Liver (tissue), 9 donors: ENCODE measurements around the gene PIEZO1. TPM values are rescaled to one million over a fixed set of nuclear protein-coding genes. Genes with fewer than 3 reads are reported as not detected.

Experiments
- DNase-seq: peaks from one replicate; pipeline ENCODE4 v3.0.0-alpha.2; 2017; ENCODE audit warnings: low spot score
- H3K27ac ChIP-seq, 2 donors: one replicate each; pipeline ENCODE4 v1.7.0; 2013; ENCODE audit warnings: inconsistent platforms in 2 of 2, low read length in 2 of 2, control low read depth in 1 of 2, low read depth in 1 of 2, mild to moderate bottlenecking in 1 of 2
- H3K27me3 ChIP-seq, 4 donors: one replicate each; pipeline versions ENCODE4 v1.6.1 to v1.7.0; 2013; ENCODE audit warnings: low read length in 3 of 4, inconsistent platforms in 1 of 4, mild to moderate bottlenecking in 1 of 4, moderate library complexity in 1 of 4; ENCODE audit not compliant: control insufficient read depth in 4 of 4, insufficient read depth in 4 of 4
- H3K36me3 ChIP-seq, 4 donors: one replicate each; pipeline versions ENCODE4 v1.6.1 to v1.7.0; 2013; ENCODE audit warnings: low read length in 3 of 4, mild to moderate bottlenecking in 3 of 4, low read depth in 1 of 4, moderate library complexity in 1 of 4; ENCODE audit not compliant: control insufficient read depth in 4 of 4, insufficient read depth in 3 of 4
- H3K4me1 ChIP-seq, 4 donors: one replicate each; pipeline versions ENCODE4 v1.6.1 to v1.7.0; 2013; ENCODE audit warnings: low read length in 3 of 4, mild to moderate bottlenecking in 3 of 4, moderate library complexity in 1 of 4; ENCODE audit not compliant: control insufficient read depth in 4 of 4, insufficient read depth in 4 of 4
- H3K4me3 ChIP-seq, 3 donors: one replicate each; pipeline versions ENCODE4 v1.6.1 to v1.7.0; 2013; ENCODE audit warnings: low read length in 3 of 3, control low read depth in 1 of 3, low read depth in 1 of 3, mild to moderate bottlenecking in 1 of 3
- H3K9ac ChIP-seq, 2 donors: one replicate each; pipeline ENCODE4 v1.7.0; 2013; ENCODE audit warnings: low read length in 2 of 2, mild to moderate bottlenecking in 2 of 2, moderate library complexity in 2 of 2, control low read depth in 1 of 2, low read depth in 1 of 2
- H3K9me3 ChIP-seq, 4 donors: one replicate each; pipeline versions ENCODE4 v1.6.1 to v1.7.0; 2013; ENCODE audit warnings: low read length in 3 of 4; ENCODE audit not compliant: control insufficient read depth in 4 of 4
- EGR1 ChIP-seq, 2 donors: IDR thresholded peaks; 2 replicates each; pipeline ENCODE4 v1.6.1; 2016 to 2018; ENCODE audit warnings: antibody characterized with exemption in 2 of 2, low read depth in 2 of 2
- FOXA1 ChIP-seq: IDR thresholded peaks from 2 replicates; pipeline ENCODE4 v1.6.1; 2016; ENCODE audit warnings: antibody characterized with exemption
- FOXA2 ChIP-seq: IDR thresholded peaks from 2 replicates; pipeline ENCODE4 v1.6.1; 2016; ENCODE audit warnings: antibody characterized with exemption
- GABPA ChIP-seq, 2 donors: IDR thresholded peaks in 1 of 2; conservative IDR thresholded peaks in 1 of 2; 2 replicates each; pipeline ENCODE4 v1.6.1; 2016; ENCODE audit warnings: antibody characterized with exemption in 2 of 2, mild to moderate bottlenecking in 1 of 2, moderate library complexity in 1 of 2
- HNF4A ChIP-seq, 2 donors: conservative IDR thresholded peaks; 2 replicates each; pipeline ENCODE4 v1.6.1; 2016; ENCODE audit warnings: antibody characterized with exemption in 2 of 2, mild to moderate bottlenecking in 2 of 2
- HNF4G ChIP-seq: IDR thresholded peaks from 2 replicates; pipeline ENCODE4 v1.6.1; 2016; ENCODE audit warnings: antibody characterized with exemption
- JUND ChIP-seq, 2 donors: IDR thresholded peaks; 2 replicates each; pipeline ENCODE4 v1.6.1; 2016; ENCODE audit warnings: antibody characterized with exemption in 2 of 2
- NR2F2 ChIP-seq: IDR thresholded peaks from 2 replicates; pipeline ENCODE4 v1.6.1; 2016; ENCODE audit warnings: antibody characterized with exemption
- RAD21 ChIP-seq, 2 donors: IDR thresholded peaks; 2 replicates each; pipeline ENCODE4 v1.6.1; 2016; ENCODE audit warnings: antibody characterized with exemption in 2 of 2, mild to moderate bottlenecking in 2 of 2
- RXRA ChIP-seq, 2 donors: IDR thresholded peaks; 2 replicates each; pipeline ENCODE4 v1.6.1; 2017 to 2018; ENCODE audit warnings: antibody characterized with exemption in 2 of 2, mild to moderate bottlenecking in 1 of 2
- SP1 ChIP-seq: IDR thresholded peaks from 2 replicates; pipeline ENCODE4 v1.6.1; 2018; ENCODE audit warnings: antibody characterized with exemption, mild to moderate bottlenecking
- TAF1 ChIP-seq: conservative IDR thresholded peaks from 2 replicates; pipeline ENCODE4 v1.6.1; 2016; ENCODE audit warnings: antibody characterized with exemption, mild to moderate bottlenecking
- YY1 ChIP-seq: IDR thresholded peaks from 2 replicates; pipeline ENCODE4 v1.6.1; 2016; ENCODE audit warnings: antibody characterized with exemption, mild to moderate bottlenecking
- WGBS: extraction: QIAGEN DNeasy Blood & Tissue Kit; methylation state at CpG from one replicate; pipeline ENCODE4 v1.1.7; 2013; 5-methylcytosine and 5-hydroxymethylcytosine counted together
- polyA plus RNA-seq, 2 donors: library from polyadenylated mRNA; stranded (reverse) in 1 of 2; unstranded in 1 of 2; fragments of 200-250 nt in 1 of 2; fragments of >200 nt in 1 of 2; fragmentation: Nextera tagmentation in 1 of 2; extraction: Ambion mirVana in 1 of 2; gene quantifications; one replicate each; pipeline versions ENCODE4 v1.2.1 to v1.2.3, GENCODE V29; 2013 to 2015
- total RNA-seq, 2 donors: library from RNA; depleted of rRNA; stranded (reverse); fragments of >200 nt; gene quantifications; one replicate each; pipeline ENCODE4 v1.2.3, GENCODE V29; 2014
- TF ChIP-seq, protein P1 (sequence below): IDR thresholded peaks from 2 replicates; pipeline ENCODE4 v1.6.1; 2016; ENCODE audit warnings: antibody characterized with exemption
- TF ChIP-seq, protein P2 (sequence below): fragments of 150-350 bp; IDR thresholded peaks from 2 replicates; pipeline ENCODE4 v1.5.1; 2017; ENCODE audit warnings: improper control_type of control experiment, low read depth, low read length; ENCODE audit not compliant: missing input control
- TF ChIP-seq, protein P3 (sequence below): IDR thresholded peaks from 2 replicates; pipeline ENCODE4 v1.6.1; 2016; ENCODE audit warnings: antibody characterized with exemption
- TF ChIP-seq, protein P4 (sequence below): IDR thresholded peaks from 2 replicates; pipeline ENCODE4 v1.6.1; 2016; ENCODE audit warnings: antibody characterized with exemption, mild to moderate bottlenecking
- donor health status: healthy.
- donor health status: healthy.
- donor health status: healthy.
- donor health status: healthy.
- donor health status: healthy.

PIEZO1 gene
- total and polyA plus RNA-seq, 4 donors = 15.3 to 74.7 (median 59.2) TPM

DNA sequence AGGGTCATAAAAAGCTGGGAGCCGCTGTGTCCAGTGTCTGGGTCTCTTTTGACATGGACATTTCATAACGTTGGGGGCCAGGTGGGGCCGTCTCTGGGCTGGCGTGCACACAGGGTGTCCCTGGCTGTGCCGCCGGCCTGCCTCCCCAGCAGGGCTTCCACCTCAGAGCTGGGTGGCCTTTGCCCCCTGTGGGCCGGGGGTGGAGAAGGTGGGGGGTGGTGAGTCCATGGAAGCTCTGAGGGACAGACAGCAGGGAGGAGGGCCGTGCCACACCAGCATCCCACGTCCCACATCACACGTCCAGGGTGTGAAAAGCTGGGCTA lies 97.8 kb downstream of the PIEZO1 start:
- Histone ChIP-seq H3K27me3 (no peaks in the 10 kb centered on the region), H3K4me1 (peaks cover 7 to 27% (median 19%) of the 10 kb centered on the region in 4 donors), H3K9me3 (no peaks in the 10 kb centered on the region), H3K9ac (no peak overlapping the region), H3K27ac (no peak overlapping the region), H3K36me3 (no peaks in the 10 kb centered on the region), H3K4me3 (no peak overlapping the region)
- DNase-seq = no peak
- no peak for TF ChIP-seq JUND (IDR thresholded peaks at IDR 0.05)
- TF ChIP-seq GABPA (IDR thresholded peaks at IDR 0.05 in 1 of 2, conservative IDR thresholded peaks at IDR 0.05 in 1 of 2) = no peak
- TF ChIP-seq HNF4G = no peak
- no peak for TF ChIP-seq RXRA (IDR thresholded peaks at IDR 0.05)
- no peak for TF ChIP-seq EGR1 (IDR thresholded peaks at IDR 0.05; ENCODE audit: low read depth in 2 of 2)
- TF ChIP-seq FOXA2 = no peak
- TF ChIP-seq, protein P1, sequence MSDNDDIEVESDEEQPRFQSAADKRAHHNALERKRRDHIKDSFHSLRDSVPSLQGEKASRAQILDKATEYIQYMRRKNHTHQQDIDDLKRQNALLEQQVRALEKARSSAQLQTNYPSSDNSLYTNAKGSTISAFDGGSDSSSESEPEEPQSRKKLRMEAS = no peak
- TF ChIP-seq NR2F2 = no peak
- TF ChIP-seq, protein P2, sequence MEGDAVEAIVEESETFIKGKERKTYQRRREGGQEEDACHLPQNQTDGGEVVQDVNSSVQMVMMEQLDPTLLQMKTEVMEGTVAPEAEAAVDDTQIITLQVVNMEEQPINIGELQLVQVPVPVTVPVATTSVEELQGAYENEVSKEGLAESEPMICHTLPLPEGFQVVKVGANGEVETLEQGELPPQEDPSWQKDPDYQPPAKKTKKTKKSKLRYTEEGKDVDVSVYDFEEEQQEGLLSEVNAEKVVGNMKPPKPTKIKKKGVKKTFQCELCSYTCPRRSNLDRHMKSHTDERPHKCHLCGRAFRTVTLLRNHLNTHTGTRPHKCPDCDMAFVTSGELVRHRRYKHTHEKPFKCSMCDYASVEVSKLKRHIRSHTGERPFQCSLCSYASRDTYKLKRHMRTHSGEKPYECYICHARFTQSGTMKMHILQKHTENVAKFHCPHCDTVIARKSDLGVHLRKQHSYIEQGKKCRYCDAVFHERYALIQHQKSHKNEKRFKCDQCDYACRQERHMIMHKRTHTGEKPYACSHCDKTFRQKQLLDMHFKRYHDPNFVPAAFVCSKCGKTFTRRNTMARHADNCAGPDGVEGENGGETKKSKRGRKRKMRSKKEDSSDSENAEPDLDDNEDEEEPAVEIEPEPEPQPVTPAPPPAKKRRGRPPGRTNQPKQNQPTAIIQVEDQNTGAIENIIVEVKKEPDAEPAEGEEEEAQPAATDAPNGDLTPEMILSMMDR = no peak
- no peak for TF ChIP-seq TAF1
- WGBS = 58% methylated on average over 10 of the region's 10 CpGs

DNA sequence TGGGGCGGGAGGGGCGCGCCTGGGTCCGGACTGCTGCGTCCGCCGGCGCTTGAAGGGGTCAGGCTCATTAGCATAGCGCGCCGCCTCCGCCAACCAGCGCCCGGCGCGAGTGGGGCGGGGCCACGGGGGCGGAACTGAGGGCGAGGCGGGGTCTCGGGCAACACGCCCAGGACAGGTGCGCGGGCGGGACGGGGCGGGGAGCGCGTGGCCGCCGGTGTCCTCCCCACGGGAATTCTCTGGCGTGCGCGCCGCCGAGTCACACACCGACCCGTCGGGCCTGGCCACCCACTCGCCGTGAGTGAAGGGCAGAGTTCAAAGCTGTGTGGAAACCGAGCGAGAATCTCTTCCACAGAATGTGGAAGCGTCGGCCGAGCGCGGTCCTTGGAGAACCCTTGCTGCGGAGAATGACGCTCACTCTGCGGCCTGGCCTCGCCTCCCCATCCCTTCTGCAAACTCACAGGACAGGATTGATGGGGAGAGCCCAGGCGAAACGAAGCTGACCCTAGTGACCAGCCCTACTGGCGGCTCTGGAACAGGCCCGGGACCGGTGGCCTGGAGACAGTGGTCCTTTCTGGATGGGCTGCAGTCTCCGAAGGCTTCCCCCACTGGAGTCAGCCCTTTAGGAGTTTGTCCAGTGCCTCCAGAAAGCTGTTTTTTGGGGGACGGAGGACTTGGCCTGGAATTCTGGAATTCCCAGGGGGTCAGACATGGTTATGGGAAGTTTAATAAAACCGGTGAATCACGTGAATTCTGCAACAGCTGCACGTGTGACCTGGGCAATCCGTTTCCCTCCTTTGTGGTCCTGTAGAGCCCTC lies 98.4 kb downstream of the PIEZO1 start, which contains the start of gene SNAI3:
SNAI3 (minus strand) TSS at position 69 of the 815 bp plus-strand sequence. CDS start 101 bp downstream, outside the sequence.
- Histone ChIP-seq H3K4me1 (peaks cover 7 to 27% (median 20%) of the 10 kb centered on the region in 4 donors), H3K27me3 (no peaks in the 10 kb centered on the region), H3K9ac (no peak within 1 kb of the TSS), H3K4me3 (peak within 1 kb of the TSS; percentile 33 to 62 (median 60)), H3K9me3 (no peaks in the 10 kb centered on the region), H3K36me3 (no peaks in the 10 kb centered on the region), H3K27ac (peak within 1 kb of the TSS in 1 of 2 donors; percentile 69)
- 8% methylated on average over 65 of the region's 65 CpGs for WGBS
- TF ChIP-seq SP1 (peak; percentile 25), FOXA2 (no peak), JUND (IDR thresholded peaks at IDR 0.05) (no peak)
- TF ChIP-seq, protein P1 = no peak
- DNase-seq = peak; percentile 83

DNA sequence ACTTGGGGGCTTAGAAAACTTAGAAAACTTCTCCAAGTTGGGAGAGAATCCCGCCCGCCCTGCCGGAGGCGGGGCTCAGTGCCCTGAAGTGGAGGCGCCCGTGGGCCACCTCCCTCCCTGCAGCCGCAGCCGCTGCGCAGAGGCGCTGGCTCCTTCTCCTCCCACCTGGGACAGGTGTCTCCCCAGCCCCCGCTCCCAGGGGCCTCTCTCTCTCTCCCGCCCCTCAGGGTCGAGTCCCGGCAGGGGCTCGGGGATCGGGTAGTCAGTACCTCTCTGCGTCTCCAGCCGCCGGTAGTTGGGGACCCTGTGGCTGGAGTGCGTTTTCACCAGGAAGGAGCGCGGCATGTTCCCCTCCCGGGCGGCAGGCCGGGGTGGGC lies 99.0 kb downstream of the PIEZO1 start:
- H3K9ac ChIP-seq = no peak overlapping the region
- no peaks in the 10 kb centered on the region for H3K27me3 ChIP-seq
- H3K36me3 ChIP-seq = no peaks in the 10 kb centered on the region
- no peak for TF ChIP-seq SP1
- TF ChIP-seq, protein P2 = no peak
- no peak for TF ChIP-seq RAD21 (IDR thresholded peaks at IDR 0.05)
- TF ChIP-seq FOXA1 = no peak
- TF ChIP-seq HNF4A (conservative IDR thresholded peaks at IDR 0.05) = no peak
- TF ChIP-seq, protein P3, sequence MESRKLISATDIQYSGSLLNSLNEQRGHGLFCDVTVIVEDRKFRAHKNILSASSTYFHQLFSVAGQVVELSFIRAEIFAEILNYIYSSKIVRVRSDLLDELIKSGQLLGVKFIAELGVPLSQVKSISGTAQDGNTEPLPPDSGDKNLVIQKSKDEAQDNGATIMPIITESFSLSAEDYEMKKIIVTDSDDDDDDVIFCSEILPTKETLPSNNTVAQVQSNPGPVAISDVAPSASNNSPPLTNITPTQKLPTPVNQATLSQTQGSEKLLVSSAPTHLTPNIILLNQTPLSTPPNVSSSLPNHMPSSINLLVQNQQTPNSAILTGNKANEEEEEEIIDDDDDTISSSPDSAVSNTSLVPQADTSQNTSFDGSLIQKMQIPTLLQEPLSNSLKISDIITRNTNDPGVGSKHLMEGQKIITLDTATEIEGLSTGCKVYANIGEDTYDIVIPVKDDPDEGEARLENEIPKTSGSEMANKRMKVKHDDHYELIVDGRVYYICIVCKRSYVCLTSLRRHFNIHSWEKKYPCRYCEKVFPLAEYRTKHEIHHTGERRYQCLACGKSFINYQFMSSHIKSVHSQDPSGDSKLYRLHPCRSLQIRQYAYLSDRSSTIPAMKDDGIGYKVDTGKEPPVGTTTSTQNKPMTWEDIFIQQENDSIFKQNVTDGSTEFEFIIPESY = no peak
- no peak for TF ChIP-seq GABPA (IDR thresholded peaks at IDR 0.05 in 1 of 2, conservative IDR thresholded peaks at IDR 0.05 in 1 of 2)
- TF ChIP-seq, protein P4, sequence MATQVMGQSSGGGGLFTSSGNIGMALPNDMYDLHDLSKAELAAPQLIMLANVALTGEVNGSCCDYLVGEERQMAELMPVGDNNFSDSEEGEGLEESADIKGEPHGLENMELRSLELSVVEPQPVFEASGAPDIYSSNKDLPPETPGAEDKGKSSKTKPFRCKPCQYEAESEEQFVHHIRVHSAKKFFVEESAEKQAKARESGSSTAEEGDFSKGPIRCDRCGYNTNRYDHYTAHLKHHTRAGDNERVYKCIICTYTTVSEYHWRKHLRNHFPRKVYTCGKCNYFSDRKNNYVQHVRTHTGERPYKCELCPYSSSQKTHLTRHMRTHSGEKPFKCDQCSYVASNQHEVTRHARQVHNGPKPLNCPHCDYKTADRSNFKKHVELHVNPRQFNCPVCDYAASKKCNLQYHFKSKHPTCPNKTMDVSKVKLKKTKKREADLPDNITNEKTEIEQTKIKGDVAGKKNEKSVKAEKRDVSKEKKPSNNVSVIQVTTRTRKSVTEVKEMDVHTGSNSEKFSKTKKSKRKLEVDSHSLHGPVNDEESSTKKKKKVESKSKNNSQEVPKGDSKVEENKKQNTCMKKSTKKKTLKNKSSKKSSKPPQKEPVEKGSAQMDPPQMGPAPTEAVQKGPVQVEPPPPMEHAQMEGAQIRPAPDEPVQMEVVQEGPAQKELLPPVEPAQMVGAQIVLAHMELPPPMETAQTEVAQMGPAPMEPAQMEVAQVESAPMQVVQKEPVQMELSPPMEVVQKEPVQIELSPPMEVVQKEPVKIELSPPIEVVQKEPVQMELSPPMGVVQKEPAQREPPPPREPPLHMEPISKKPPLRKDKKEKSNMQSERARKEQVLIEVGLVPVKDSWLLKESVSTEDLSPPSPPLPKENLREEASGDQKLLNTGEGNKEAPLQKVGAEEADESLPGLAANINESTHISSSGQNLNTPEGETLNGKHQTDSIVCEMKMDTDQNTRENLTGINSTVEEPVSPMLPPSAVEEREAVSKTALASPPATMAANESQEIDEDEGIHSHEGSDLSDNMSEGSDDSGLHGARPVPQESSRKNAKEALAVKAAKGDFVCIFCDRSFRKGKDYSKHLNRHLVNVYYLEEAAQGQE = no peak
- no peak for TF ChIP-seq YY1
- TF ChIP-seq NR2F2 = no peak

More for the DNA sequence above, 99.0 kb downstream of the PIEZO1 start:
- WGBS = under 1% methylated on average over 25 of the region's 25 CpGs
- peak overlapping the region in 1 of 2 donors; percentile 40 for H3K27ac ChIP-seq
- DNase-seq = no peak
- H3K9me3 ChIP-seq = no peaks in the 10 kb centered on the region
- peak overlapping the region; percentile 33 to 62 (median 60) for H3K4me3 ChIP-seq
- H3K4me1 ChIP-seq = peaks cover 7 to 30% (median 21%) of the 10 kb centered on the region in 4 donors
